OCI-LY7 (cell line): ENCODE results near the gene SMIM10L2A. TPM values are rescaled to one million over a fixed set of nuclear protein-coding genes. Genes with fewer than 3 reads are reported as not detected.

Experiments
- BruUV-seq: library from RNA; stranded (reverse); fragments of 400-500 nt; replicated peaks from 2 replicates; lab custom pipeline; 2021; lab: Mats Ljungman, UMichigan
- CTCF ChIA-PET: fragments of 300-600 bp; sonication (Branson Sonifier 250); formaldehyde crosslinking; loops from one replicate; lab custom pipeline; 2022; ENCODE audit warnings: antibody characterized with exemption; ENCODE audit not compliant: unreplicated experiment; lab: Charles Lee
- POLR2A ChIA-PET: fragments of 300-600 bp; sonication (Branson Sonifier 250); formaldehyde crosslinking; loops from one replicate; lab custom pipeline; 2022; ENCODE audit warnings: antibody characterized with exemption; lab: Charles Lee
- DNase-seq: peaks from one replicate; pipeline ENCODE4 v3.0.0-alpha.2; 2015; ENCODE audit warnings: low spot score
- H2AFZ ChIP-seq: fragments of 200-600 bp; sonication (generic), shearing (Covaris generic); 2 replicates; pipeline ENCODE4 v1.6.1; 2014; ENCODE audit warnings: mild to moderate bottlenecking, antibody characterized with exemption, low read length, moderate library complexity
- H3K27ac ChIP-seq: fragments of 200-600 bp; sonication (generic); 2 replicates; pipeline ENCODE4 v1.5.1; 2014; ENCODE audit warnings: mixed run types, low read depth, mild to moderate bottlenecking, moderate library complexity, low read length, inconsistent platforms; ENCODE audit not compliant: poor library complexity, severe bottlenecking
- H3K36me3 ChIP-seq: fragments of 200-600 bp; sonication (generic); 2 replicates; pipeline ENCODE4 v1.6.1; 2014; ENCODE audit warnings: mild to moderate bottlenecking, antibody characterized with exemption, low read length, moderate library complexity, mixed read lengths; ENCODE audit not compliant: insufficient read depth
- H3K4me1 ChIP-seq: fragments of 200-600 bp; sonication (generic); 2 replicates; pipeline ENCODE4 v1.5.1; 2014; ENCODE audit warnings: mild to moderate bottlenecking, low read length; ENCODE audit not compliant: insufficient read depth, poor library complexity, severe bottlenecking
- H3K4me2 ChIP-seq: fragments of 200-600 bp; sonication (generic); 2 replicates; pipeline ENCODE4 v1.6.1; 2014; ENCODE audit warnings: mild to moderate bottlenecking, low read length
- H3K4me3 ChIP-seq: fragments of 200-600 bp; sonication (generic); 2 replicates; pipeline ENCODE4 v1.5.1; 2014; ENCODE audit warnings: mild to moderate bottlenecking, low read depth, low read length; ENCODE audit not compliant: poor library complexity, severe bottlenecking
- H3K79me2 ChIP-seq: fragments of 200-600 bp; sonication (generic); 2 replicates; pipeline ENCODE4 v1.6.1; 2016; ENCODE audit warnings: low read depth, mild to moderate bottlenecking, low read length, moderate library complexity, mixed read lengths; ENCODE audit not compliant: insufficient read depth
- H3K9me2 ChIP-seq: fragments of 200-600 bp; sonication (generic); 2 replicates; pipeline ENCODE4 v1.6.1; 2016; ENCODE audit warnings: mild to moderate bottlenecking, low read length, mixed read lengths; ENCODE audit not compliant: insufficient read depth
- H3K9me3 ChIP-seq: fragments of 200-600 bp; sonication (generic); 2 replicates; pipeline ENCODE4 v1.6.1; 2014; ENCODE audit warnings: mild to moderate bottlenecking, mixed run types, low read length, mixed read lengths
- H4K20me1 ChIP-seq: fragments of 200-600 bp; sonication (generic); 2 replicates; pipeline ENCODE4 v1.6.1; 2014; ENCODE audit warnings: mild to moderate bottlenecking, antibody characterized with exemption, low read length, moderate library complexity, mixed read lengths; ENCODE audit not compliant: insufficient read depth
- CTCF ChIP-seq: fragments of 200-600 bp; sonication (generic); conservative IDR thresholded peaks from 2 replicates; pipeline ENCODE4 v1.5.1; 2014; ENCODE audit warnings: mild to moderate bottlenecking, antibody characterized with exemption, low read length, moderate library complexity, mixed read lengths
- EZH2phosphoT487 ChIP-seq: fragments of 200-600 bp; sonication (generic); IDR thresholded peaks from 2 replicates; pipeline ENCODE4 v1.6.1; 2018; ENCODE audit warnings: low read depth, borderline replicate concordance, mild to moderate bottlenecking, mixed run types, antibody characterized with exemption, low read length, moderate library complexity, mixed read lengths
- intact Hi-C: fragments of 100-400 bp; cut with micrococcal nuclease; formaldehyde crosslinking; loops from one replicate; pipeline ENCODE4 v1.10.0; 2022; ENCODE audit not compliant: unreplicated experiment
- total RNA-seq, 2 experiments: library from RNA; depleted of rRNA in 1 of 2; stranded (reverse); fragments of >200 nt in 1 of 2; shearing (Covaris generic) in 1 of 2; gene quantifications; 2 replicates each; pipeline ENCODE4 v1.2.3, GENCODE V29; 2014 to 2022

Gene SMIM10L2A
- total RNA-seq, 2 experiments from 2014 or later: 0.19 TPM; not detected in 1

- Histone ChIP-seq H3K4me2 (no peak overlapping the region), H3K9me3 (no peaks in the 10 kb centered on the region), H3K9me2 (no peaks in the 10 kb centered on the region), H3K36me3 (no peaks in the 10 kb centered on the region), H4K20me1 (no peaks in the 10 kb centered on the region), H3K4me3 (no peak overlapping the region), H3K79me2 (no peaks in the 10 kb centered on the region), H3K27ac (no peak overlapping the region), H2AFZ (no peak overlapping the region), H3K4me1 (no peaks in the 10 kb centered on the region)
- POLR2A ChIA-PET: no interaction called here
- intact Hi-C loops: no loop called here
- BruUV-seq: no TSS peak
- DNase-seq: no peak
- CTCF ChIA-PET: no interaction called here
- TF ChIP-seq CTCF (no peak), EZH2phosphoT487 (no peak)
Observed at GRCh38 chrX:135382260-135382659, 39.5 kb upstream of the SMIM10L2A start.

DNA sequence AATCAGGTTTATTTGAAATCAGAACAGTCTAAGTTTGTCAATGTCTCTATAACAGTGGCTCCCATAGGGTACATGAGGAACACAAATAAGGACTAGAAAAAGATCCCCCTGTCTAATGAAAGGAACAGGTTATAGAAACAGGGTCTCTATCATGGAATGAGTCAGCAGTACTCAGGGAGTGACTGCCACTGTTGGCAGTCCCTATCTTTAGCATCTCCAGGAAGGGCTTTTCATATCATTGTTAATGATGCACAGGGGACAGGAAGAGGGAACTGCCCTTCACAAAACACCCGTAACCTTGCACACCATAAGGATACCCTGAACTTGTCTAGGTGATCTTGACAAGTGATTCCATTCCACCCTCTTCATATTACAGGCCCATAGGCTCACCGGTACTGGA, 38.5 kb upstream of the SMIM10L2A start:
- no peak for TF ChIP-seq EZH2phosphoT487
- TF ChIP-seq CTCF: no peak
- Histone ChIP-seq H4K20me1 (no peaks in the 10 kb centered on the region), H3K79me2 (no peaks in the 10 kb centered on the region), H3K4me2 (no peak overlapping the region), H3K4me1 (no peaks in the 10 kb centered on the region), H3K27ac (no peak overlapping the region), H2AFZ (no peak overlapping the region), H3K4me3 (no peak overlapping the region), H3K36me3 (no peaks in the 10 kb centered on the region), H3K9me3 (no peaks in the 10 kb centered on the region), H3K9me2 (no peaks in the 10 kb centered on the region)
- POLR2A ChIA-PET: no interaction called here
- no peak for DNase-seq
- CTCF ChIA-PET: no interaction called here
- BruUV-seq: no TSS peak
- intact Hi-C loops: no loop called here

- Histone ChIP-seq H4K20me1 (no peaks in the 10 kb centered on the region), H3K79me2 (no peaks in the 10 kb centered on the region), H3K4me3 (no peak overlapping the region), H3K4me1 (no peaks in the 10 kb centered on the region), H3K4me2 (no peak overlapping the region), H2AFZ (no peak overlapping the region), H3K9me2 (no peaks in the 10 kb centered on the region), H3K36me3 (no peaks in the 10 kb centered on the region), H3K9me3 (no peaks in the 10 kb centered on the region), H3K27ac (no peak overlapping the region)
- intact Hi-C loops: no loop called here
- ChIA-PET POLR2A (no interaction called here), CTCF (no interaction called here)
- TF ChIP-seq EZH2phosphoT487 (no peak), CTCF (no peak)
- BruUV-seq: no TSS peak
- DNase-seq: no peak
Observed at GRCh38 chrX:135384161-135384836, 37.4 kb upstream of the SMIM10L2A start.
